OCI-LY7 (cell line): ENCODE results near the gene CAPRIN1.

Experiments used
- CTCF ChIP-seq: fragments of 200-600 bp; sonication (generic); conservative IDR thresholded peaks from 2 replicates; pipeline ENCODE4 v1.5.1; 2014; ENCODE audit warnings: mild to moderate bottlenecking, antibody characterized with exemption, low read length, moderate library complexity, mixed read lengths
- EZH2phosphoT487 ChIP-seq: fragments of 200-600 bp; sonication (generic); IDR thresholded peaks from 2 replicates; pipeline ENCODE4 v1.6.1; 2018; ENCODE audit warnings: low read depth, borderline replicate concordance, mild to moderate bottlenecking, mixed run types, antibody characterized with exemption, low read length, moderate library complexity, mixed read lengths

- TF ChIP-seq CTCF = no peak
- no peak for TF ChIP-seq EZH2phosphoT487
Measured at GRCh38 chr11:34030382-34030781, 21.1 kb upstream of the CAPRIN1 start.
